ENCODE measurements around the gene FTHL17.

- TF ChIP-seq POLR2AphosphoS5 (IDR thresholded peaks at IDR 0.05; ENCODE audit: low read depth, low read length) = no peak
- TF ChIP-seq SIN3A (IDR thresholded peaks at IDR 0.05; ENCODE audit: borderline replicate concordance, insufficient read depth, low read length) = no peak
- no peak for TF ChIP-seq REST (IDR thresholded peaks at IDR 0.05; ENCODE audit: insufficient read depth in 1 of 2, low read depth in 2 of 2, low read length in 2 of 2)
- no peak for TF ChIP-seq TAF1 (IDR thresholded peaks at IDR 0.05; ENCODE audit: borderline replicate concordance, insufficient read depth, low read length)
- TF ChIP-seq FOXP2 (optimal IDR thresholded peaks at IDR 0.05; ENCODE audit: borderline replicate concordance, extremely low read depth, extremely low read length, insufficient read depth) = no peak
Observed at GRCh38 chrX:31071262-31071661, 579 bp downstream of the FTHL17 start.
